ENCODE data around the gene ISOC1. TPM values are rescaled to one million over a fixed set of nuclear protein-coding genes. Genes with fewer than 3 reads are reported as not detected.

Gene ISOC1
- total RNA-seq, 1 experiment from 2014 or later = 24.9 TPM

DNA sequence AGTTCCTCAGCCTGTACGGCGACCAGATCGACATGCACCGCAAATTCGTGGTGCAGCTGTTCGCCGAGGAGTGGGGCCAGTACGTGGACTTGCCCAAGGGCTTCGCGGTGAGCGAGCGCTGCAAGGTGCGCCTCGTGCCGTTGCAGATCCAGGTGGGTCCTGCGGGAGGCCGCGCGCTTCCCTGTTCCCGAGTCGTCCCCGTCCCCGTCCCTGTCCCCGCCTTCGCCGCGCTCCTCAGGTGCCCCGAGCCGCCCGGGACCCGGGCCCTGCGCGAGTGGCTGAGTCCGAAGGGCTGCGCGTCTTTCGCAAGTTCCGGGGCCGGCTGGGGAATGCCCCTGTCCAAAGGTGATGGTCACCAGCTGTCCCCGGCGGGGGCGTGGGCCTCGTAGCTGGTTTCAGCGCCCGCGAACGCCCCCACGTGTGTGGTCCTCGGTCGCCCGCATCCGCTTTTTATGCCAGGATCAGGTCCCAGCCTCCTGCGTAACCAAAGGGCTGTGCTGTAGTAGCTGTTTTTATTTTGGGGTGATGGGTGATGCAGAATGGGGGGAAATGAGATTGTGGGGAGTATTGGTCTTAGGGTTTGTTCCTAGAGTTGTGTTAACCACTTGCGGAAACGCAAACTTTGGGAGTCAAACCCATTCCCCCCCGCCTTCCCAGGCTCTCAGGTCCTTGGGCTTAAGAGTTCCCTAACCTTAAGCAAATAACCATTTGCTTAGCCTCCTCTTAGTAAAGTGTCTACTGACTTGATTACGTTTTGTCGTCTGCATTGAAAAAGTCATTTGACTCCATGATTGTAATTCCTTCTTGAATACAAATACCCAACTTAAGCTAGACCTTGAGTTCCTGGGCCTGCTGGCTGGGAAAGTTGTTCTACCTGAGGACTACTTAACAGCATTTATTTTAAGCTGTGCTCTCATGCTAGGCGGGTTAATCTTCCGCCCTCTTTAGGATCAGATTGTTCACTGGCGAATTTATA, 663 bp downstream of the ISOC1 start (continued):
- TF ChIP-seq NFYB (CRISPR knock-in tag; conservative IDR thresholded peaks at IDR 0.05; ENCODE audit: low read depth) = no peak
- TF ChIP-seq TCF7 (CRISPR knock-in tag; IDR thresholded peaks at IDR 0.05; ENCODE audit: low read depth) = no peak
- no peak; the same call in 1 of the 2 replicates for TF ChIP-seq JUN (CRISPR knock-in tag; IDR thresholded peaks at IDR 0.05)
- TF ChIP-seq ZNF263 (CRISPR knock-in tag; IDR thresholded peaks at IDR 0.05; ENCODE audit: low read depth) = no peak
- TF ChIP-seq, protein P1, sequence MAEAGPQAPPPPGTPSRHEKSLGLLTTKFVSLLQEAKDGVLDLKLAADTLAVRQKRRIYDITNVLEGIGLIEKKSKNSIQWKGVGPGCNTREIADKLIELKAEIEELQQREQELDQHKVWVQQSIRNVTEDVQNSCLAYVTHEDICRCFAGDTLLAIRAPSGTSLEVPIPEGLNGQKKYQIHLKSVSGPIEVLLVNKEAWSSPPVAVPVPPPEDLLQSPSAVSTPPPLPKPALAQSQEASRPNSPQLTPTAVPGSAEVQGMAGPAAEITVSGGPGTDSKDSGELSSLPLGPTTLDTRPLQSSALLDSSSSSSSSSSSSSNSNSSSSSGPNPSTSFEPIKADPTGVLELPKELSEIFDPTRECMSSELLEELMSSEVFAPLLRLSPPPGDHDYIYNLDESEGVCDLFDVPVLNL (CRISPR knock-in tag; IDR thresholded peaks at IDR 0.05; ENCODE audit: borderline replicate concordance, low read depth) = no peak
- TF ChIP-seq, protein P2, sequence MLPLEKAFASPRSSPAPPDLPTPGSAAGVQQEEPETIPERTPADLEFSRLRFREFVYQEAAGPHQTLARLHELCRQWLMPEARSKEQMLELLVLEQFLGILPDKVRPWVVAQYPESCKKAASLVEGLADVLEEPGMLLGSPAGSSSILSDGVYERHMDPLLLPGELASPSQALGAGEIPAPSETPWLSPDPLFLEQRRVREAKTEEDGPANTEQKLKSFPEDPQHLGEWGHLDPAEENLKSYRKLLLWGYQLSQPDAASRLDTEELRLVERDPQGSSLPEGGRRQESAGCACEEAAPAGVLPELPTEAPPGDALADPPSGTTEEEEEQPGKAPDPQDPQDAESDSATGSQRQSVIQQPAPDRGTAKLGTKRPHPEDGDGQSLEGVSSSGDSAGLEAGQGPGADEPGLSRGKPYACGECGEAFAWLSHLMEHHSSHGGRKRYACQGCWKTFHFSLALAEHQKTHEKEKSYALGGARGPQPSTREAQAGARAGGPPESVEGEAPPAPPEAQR (CRISPR knock-in tag; IDR thresholded peaks at IDR 0.05) = no peak
- no peak for TF ChIP-seq ZNF423 (CRISPR knock-in tag; IDR thresholded peaks at IDR 0.05)
- TF ChIP-seq ZNF121 (CRISPR knock-in tag; IDR thresholded peaks at IDR 0.05) = no peak
- TF ChIP-seq CBFB (CRISPR knock-in tag; IDR thresholded peaks at IDR 0.05; ENCODE audit: low read depth) = no peak
- no peak for TF ChIP-seq TEAD4 (CRISPR knock-in tag; IDR thresholded peaks at IDR 0.05)
- TF ChIP-seq NR2C2 (CRISPR knock-in tag; IDR thresholded peaks at IDR 0.05) = no peak
- TF ChIP-seq CREB1 (CRISPR knock-in tag; IDR thresholded peaks at IDR 0.05) = no peak
- no peak for TF ChIP-seq HMGA2 (CRISPR knock-in tag; IDR thresholded peaks at IDR 0.05)
- TF ChIP-seq NFE2L1 (CRISPR knock-in tag; IDR thresholded peaks at IDR 0.05) = no peak
- TF ChIP-seq, protein P3, sequence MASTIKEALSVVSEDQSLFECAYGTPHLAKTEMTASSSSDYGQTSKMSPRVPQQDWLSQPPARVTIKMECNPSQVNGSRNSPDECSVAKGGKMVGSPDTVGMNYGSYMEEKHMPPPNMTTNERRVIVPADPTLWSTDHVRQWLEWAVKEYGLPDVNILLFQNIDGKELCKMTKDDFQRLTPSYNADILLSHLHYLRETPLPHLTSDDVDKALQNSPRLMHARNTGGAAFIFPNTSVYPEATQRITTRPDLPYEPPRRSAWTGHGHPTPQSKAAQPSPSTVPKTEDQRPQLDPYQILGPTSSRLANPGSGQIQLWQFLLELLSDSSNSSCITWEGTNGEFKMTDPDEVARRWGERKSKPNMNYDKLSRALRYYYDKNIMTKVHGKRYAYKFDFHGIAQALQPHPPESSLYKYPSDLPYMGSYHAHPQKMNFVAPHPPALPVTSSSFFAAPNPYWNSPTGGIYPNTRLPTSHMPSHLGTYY (CRISPR knock-in tag; IDR thresholded peaks at IDR 0.05) = no peak
- no peak for TF ChIP-seq PRRX2 (CRISPR knock-in tag; IDR thresholded peaks at IDR 0.05)
- no peak for TF ChIP-seq FOXK1 (CRISPR knock-in tag; IDR thresholded peaks at IDR 0.05)
- TF ChIP-seq, protein P4, sequence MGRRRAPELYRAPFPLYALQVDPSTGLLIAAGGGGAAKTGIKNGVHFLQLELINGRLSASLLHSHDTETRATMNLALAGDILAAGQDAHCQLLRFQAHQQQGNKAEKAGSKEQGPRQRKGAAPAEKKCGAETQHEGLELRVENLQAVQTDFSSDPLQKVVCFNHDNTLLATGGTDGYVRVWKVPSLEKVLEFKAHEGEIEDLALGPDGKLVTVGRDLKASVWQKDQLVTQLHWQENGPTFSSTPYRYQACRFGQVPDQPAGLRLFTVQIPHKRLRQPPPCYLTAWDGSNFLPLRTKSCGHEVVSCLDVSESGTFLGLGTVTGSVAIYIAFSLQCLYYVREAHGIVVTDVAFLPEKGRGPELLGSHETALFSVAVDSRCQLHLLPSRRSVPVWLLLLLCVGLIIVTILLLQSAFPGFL (CRISPR knock-in tag; IDR thresholded peaks at IDR 0.05; ENCODE audit: borderline replicate concordance) = 0 out of 2 replicates have a peak, but pooled peaks have one; percentile 19
- TF ChIP-seq, protein P5, sequence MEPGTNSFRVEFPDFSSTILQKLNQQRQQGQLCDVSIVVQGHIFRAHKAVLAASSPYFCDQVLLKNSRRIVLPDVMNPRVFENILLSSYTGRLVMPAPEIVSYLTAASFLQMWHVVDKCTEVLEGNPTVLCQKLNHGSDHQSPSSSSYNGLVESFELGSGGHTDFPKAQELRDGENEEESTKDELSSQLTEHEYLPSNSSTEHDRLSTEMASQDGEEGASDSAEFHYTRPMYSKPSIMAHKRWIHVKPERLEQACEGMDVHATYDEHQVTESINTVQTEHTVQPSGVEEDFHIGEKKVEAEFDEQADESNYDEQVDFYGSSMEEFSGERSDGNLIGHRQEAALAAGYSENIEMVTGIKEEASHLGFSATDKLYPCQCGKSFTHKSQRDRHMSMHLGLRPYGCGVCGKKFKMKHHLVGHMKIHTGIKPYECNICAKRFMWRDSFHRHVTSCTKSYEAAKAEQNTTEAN (CRISPR knock-in tag; IDR thresholded peaks at IDR 0.05) = no peak
- TF ChIP-seq ZNF396 (CRISPR knock-in tag; IDR thresholded peaks at IDR 0.05; ENCODE audit: borderline replicate concordance) = no peak
- TF ChIP-seq ATF1 (CRISPR knock-in tag; IDR thresholded peaks at IDR 0.05) = no peak
- TF ChIP-seq, protein P6, sequence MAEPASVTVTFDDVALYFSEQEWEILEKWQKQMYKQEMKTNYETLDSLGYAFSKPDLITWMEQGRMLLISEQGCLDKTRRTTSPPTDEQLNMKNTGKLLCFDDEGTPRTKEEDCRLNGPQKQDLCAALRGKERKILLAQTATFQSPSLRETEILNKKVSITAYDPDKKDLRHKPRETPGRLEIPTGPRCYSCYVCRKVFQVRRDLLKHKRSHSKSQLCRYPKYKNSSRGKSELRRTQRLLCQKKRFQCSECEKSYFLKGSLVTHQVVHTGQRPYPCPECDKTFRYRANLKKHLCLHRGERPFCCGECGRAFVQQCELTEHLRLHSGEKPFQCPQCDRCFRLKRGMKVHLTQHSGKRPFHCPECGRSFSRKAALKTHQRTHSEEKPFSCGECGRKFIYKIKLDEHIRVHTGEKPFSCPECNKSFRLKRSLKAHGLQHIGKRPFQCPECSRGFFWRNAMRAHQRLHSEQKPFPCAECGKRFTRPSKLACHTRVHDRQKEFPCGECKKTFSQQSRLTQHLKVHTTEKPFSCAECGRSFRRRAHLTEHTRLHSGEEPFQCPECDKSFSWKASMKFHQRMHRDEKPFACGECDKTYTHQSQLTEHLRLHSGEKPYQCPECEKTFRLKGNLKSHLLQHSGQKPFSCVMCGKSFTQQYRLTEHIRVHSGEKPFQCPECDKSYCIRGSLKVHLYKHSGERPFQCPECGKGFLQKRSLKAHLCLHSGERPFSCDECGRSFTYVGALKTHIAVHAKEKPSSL (CRISPR knock-in tag; conservative IDR thresholded peaks at IDR 0.05) = no peak
- TF ChIP-seq, protein P7, sequence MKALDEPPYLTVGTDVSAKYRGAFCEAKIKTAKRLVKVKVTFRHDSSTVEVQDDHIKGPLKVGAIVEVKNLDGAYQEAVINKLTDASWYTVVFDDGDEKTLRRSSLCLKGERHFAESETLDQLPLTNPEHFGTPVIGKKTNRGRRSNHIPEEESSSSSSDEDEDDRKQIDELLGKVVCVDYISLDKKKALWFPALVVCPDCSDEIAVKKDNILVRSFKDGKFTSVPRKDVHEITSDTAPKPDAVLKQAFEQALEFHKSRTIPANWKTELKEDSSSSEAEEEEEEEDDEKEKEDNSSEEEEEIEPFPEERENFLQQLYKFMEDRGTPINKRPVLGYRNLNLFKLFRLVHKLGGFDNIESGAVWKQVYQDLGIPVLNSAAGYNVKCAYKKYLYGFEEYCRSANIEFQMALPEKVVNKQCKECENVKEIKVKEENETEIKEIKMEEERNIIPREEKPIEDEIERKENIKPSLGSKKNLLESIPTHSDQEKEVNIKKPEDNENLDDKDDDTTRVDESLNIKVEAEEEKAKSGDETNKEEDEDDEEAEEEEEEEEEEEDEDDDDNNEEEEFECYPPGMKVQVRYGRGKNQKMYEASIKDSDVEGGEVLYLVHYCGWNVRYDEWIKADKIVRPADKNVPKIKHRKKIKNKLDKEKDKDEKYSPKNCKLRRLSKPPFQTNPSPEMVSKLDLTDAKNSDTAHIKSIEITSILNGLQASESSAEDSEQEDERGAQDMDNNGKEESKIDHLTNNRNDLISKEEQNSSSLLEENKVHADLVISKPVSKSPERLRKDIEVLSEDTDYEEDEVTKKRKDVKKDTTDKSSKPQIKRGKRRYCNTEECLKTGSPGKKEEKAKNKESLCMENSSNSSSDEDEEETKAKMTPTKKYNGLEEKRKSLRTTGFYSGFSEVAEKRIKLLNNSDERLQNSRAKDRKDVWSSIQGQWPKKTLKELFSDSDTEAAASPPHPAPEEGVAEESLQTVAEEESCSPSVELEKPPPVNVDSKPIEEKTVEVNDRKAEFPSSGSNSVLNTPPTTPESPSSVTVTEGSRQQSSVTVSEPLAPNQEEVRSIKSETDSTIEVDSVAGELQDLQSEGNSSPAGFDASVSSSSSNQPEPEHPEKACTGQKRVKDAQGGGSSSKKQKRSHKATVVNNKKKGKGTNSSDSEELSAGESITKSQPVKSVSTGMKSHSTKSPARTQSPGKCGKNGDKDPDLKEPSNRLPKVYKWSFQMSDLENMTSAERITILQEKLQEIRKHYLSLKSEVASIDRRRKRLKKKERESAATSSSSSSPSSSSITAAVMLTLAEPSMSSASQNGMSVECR (CRISPR knock-in tag; IDR thresholded peaks at IDR 0.05; ENCODE audit: borderline replicate concordance) = no peak; the same call in 1 of the 2 replicates
- no peak for TF ChIP-seq OVOL2 (CRISPR knock-in tag; IDR thresholded peaks at IDR 0.05; ENCODE audit: borderline replicate concordance)
- no peak for TF ChIP-seq ELF4 (CRISPR knock-in tag; IDR thresholded peaks at IDR 0.05; ENCODE audit: low read depth)
- no peak for TF ChIP-seq ZBTB21 (CRISPR knock-in tag; IDR thresholded peaks at IDR 0.05; ENCODE audit: borderline replicate concordance)
